H9 (cell line): ENCODE results near the gene FARP1. TPM values are rescaled to one million over a fixed set of nuclear protein-coding genes. Genes with fewer than 3 reads are reported as not detected.
A peak's percentile ranks its signal among the peaks of the same experiment; 100 is the strongest.

Experiments used
- DNase-seq: peaks from one replicate; pipeline ENCODE4 v3.0.0-alpha.2; 2017
- H2AFZ ChIP-seq: one replicate; pipeline ENCODE4 v1.6.1; 2013; ENCODE audit warnings: mild to moderate bottlenecking, low read length, control low read depth, moderate library complexity
- H2AK5ac ChIP-seq: 2 replicates; pipeline ENCODE4 v1.6.1; 2013; ENCODE audit warnings: low read length, control low read depth, mixed read lengths; ENCODE audit not compliant: insufficient read length
- H2BK120ac ChIP-seq: one replicate; pipeline ENCODE4 v1.6.1; 2013; ENCODE audit warnings: low read depth, mild to moderate bottlenecking, low read length, control low read depth, inconsistent platforms; ENCODE audit not compliant: poor library complexity, severe bottlenecking
- H2BK12ac ChIP-seq: 2 replicates; pipeline ENCODE4 v1.6.1; 2013; ENCODE audit warnings: low read length, control low read depth, mixed read lengths, low read depth; ENCODE audit not compliant: insufficient read length
- H2BK15ac ChIP-seq: 2 replicates; pipeline ENCODE4 v1.6.1; 2013; ENCODE audit warnings: low read depth, low read length, control low read depth
- H2BK20ac ChIP-seq: one replicate; pipeline ENCODE4 v1.6.1; 2013; ENCODE audit warnings: low read depth, mild to moderate bottlenecking, low read length, control low read depth, inconsistent platforms; ENCODE audit not compliant: poor library complexity, severe bottlenecking
- H2BK5ac ChIP-seq: 2 replicates; pipeline ENCODE4 v1.6.1; 2013; ENCODE audit warnings: low read length, control low read depth, mixed read lengths; ENCODE audit not compliant: insufficient read length
- H3K14ac ChIP-seq: 2 replicates; pipeline ENCODE4 v1.6.1; 2013; ENCODE audit warnings: low read length, control low read depth; ENCODE audit not compliant: insufficient read depth
- H3K18ac ChIP-seq: 2 replicates; pipeline ENCODE4 v1.6.1; 2013; ENCODE audit warnings: low read depth, mild to moderate bottlenecking, mixed read lengths, low read length, control low read depth; ENCODE audit not compliant: insufficient read length
- H3K23ac ChIP-seq: 2 replicates; pipeline ENCODE4 v1.6.1; 2013; ENCODE audit warnings: low read length, control low read depth, mixed read lengths, low read depth; ENCODE audit not compliant: insufficient read length
- H3K23me2 ChIP-seq: 2 replicates; pipeline ENCODE4 v1.6.1; 2013; ENCODE audit warnings: low read depth, mild to moderate bottlenecking, mixed read lengths, low read length, control low read depth; ENCODE audit not compliant: insufficient read length, poor library complexity, severe bottlenecking
- H3K27ac ChIP-seq: 2 replicates; pipeline ENCODE4 v1.5.1; 2013; ENCODE audit warnings: low read length, control low read depth, mixed read lengths, low read depth; ENCODE audit not compliant: insufficient read length
- H3K27me3 ChIP-seq: 2 replicates; pipeline ENCODE4 v1.6.1; 2013; ENCODE audit warnings: low read length, control low read depth, inconsistent platforms; ENCODE audit not compliant: insufficient read depth
- H3K4ac ChIP-seq: 2 replicates; pipeline ENCODE4 v1.6.1; 2013; ENCODE audit warnings: low read depth, mild to moderate bottlenecking, control low read depth, inconsistent platforms, low read length, moderate library complexity
- H3K4me1 ChIP-seq: 2 replicates; pipeline ENCODE4 v1.6.1; 2013; ENCODE audit warnings: low read length, control low read depth, inconsistent platforms; ENCODE audit not compliant: insufficient read depth
- H3K4me2 ChIP-seq: 2 replicates; pipeline ENCODE4 v1.6.1; 2013; ENCODE audit warnings: low read length, control low read depth, mixed read lengths; ENCODE audit not compliant: insufficient read length, insufficient read depth
- H3K56ac ChIP-seq: 2 replicates; pipeline ENCODE4 v1.6.1; 2013; ENCODE audit warnings: low read depth, mild to moderate bottlenecking, mixed read lengths, low read length, control low read depth; ENCODE audit not compliant: insufficient read length
- H3K79me1 ChIP-seq: 2 replicates; pipeline ENCODE4 v1.6.1; 2013; ENCODE audit warnings: low read depth, mild to moderate bottlenecking, moderate library complexity, low read length, control low read depth, inconsistent platforms; ENCODE audit not compliant: insufficient read depth, poor library complexity, severe bottlenecking
- H3K79me2 ChIP-seq: 2 replicates; pipeline ENCODE4 v1.6.1; 2013; ENCODE audit warnings: low read length, control low read depth, inconsistent platforms; ENCODE audit not compliant: insufficient read depth
- H3K9ac ChIP-seq: 2 replicates; pipeline ENCODE4 v1.6.1; 2013; ENCODE audit warnings: low read length, control low read depth, mixed read lengths; ENCODE audit not compliant: insufficient read length; ENCODE audit errors: extremely low read depth
- H3K9me3 ChIP-seq: one replicate; pipeline ENCODE4 v1.6.1; 2013; ENCODE audit warnings: low read depth, low read length, inconsistent platforms; ENCODE audit not compliant: control insufficient read depth
- H3T11ph ChIP-seq: one replicate; pipeline ENCODE4 v1.6.1; 2013; ENCODE audit warnings: mild to moderate bottlenecking, low read length, control low read depth, inconsistent platforms
- H4K20me1 ChIP-seq: one replicate; pipeline ENCODE4 v1.6.1; 2013; ENCODE audit not compliant: control insufficient read depth, insufficient read length, insufficient read depth
- H4K5ac ChIP-seq: 2 replicates; pipeline ENCODE4 v1.6.1; 2013; ENCODE audit warnings: low read depth, mild to moderate bottlenecking, mixed read lengths, low read length, control low read depth; ENCODE audit not compliant: insufficient read length
- H4K8ac ChIP-seq: replicated peaks from 2 replicates; pipeline ENCODE4 v1.6.1; 2013; ENCODE audit warnings: low read length, control low read depth, mixed read lengths, low read depth; ENCODE audit not compliant: insufficient read length
- H4K91ac ChIP-seq: 2 replicates; pipeline ENCODE4 v1.6.1; 2013; ENCODE audit warnings: low read depth, mild to moderate bottlenecking, moderate library complexity, mixed read lengths, low read length, control low read depth; ENCODE audit not compliant: insufficient read length
- H3K27ac Mint-ChIP-seq, 3 experiments: 2 replicates in 2 of 3; 3 replicates in 1 of 3; pipeline ENCODE4 v1.8.0; 2020 to 2021; ENCODE audit warnings: mixed read lengths in 3 of 3, mild to moderate bottlenecking in 1 of 3, moderate library complexity in 1 of 3
- H3K27me3 Mint-ChIP-seq: 2 replicates; pipeline ENCODE4 v1.8.0; 2021; ENCODE audit warnings: low read depth, mild to moderate bottlenecking, moderate library complexity, mixed read lengths
- H3K36me3 Mint-ChIP-seq, 3 experiments: 2 replicates in 2 of 3; 3 replicates in 1 of 3; pipeline ENCODE4 v1.8.0; 2020 to 2021; ENCODE audit warnings: low read depth in 3 of 3, mixed read lengths in 3 of 3; ENCODE audit not compliant: insufficient read depth in 1 of 3
- H3K4me1 Mint-ChIP-seq, 2 experiments: 2 replicates each; pipeline ENCODE4 v1.8.0; 2020; ENCODE audit warnings: mixed read lengths in 2 of 2
- H3K4me3 Mint-ChIP-seq, 2 experiments: 2 replicates in 1 of 2; 3 replicates in 1 of 2; pipeline ENCODE4 v1.8.0; 2020 to 2021; ENCODE audit warnings: mild to moderate bottlenecking in 2 of 2, mixed read lengths in 2 of 2, moderate library complexity in 1 of 2
- H3K9me3 Mint-ChIP-seq, 2 experiments: 2 replicates in 1 of 2; 3 replicates in 1 of 2; pipeline ENCODE4 v1.8.0; 2020; ENCODE audit warnings: mild to moderate bottlenecking in 2 of 2, mixed read lengths in 2 of 2, moderate library complexity in 1 of 2
- CTCF ChIP-seq: fragments of 200-600 bp; sonication (generic); conservative IDR thresholded peaks from 3 replicates; pipeline ENCODE4 v1.8.0; 2021; ENCODE audit warnings: antibody characterized with exemption, mild to moderate bottlenecking
- WGBS: extraction: QIAGEN DNeasy Blood & Tissue Kit; methylation state at CpG from one replicate; pipeline ENCODE4 v1.1.7; 2013; ENCODE audit warnings: missing lambda C conversion rate, low lambda C conversion rate, mixed read lengths; ENCODE audit not compliant: insufficient read length; ENCODE audit errors: extremely low coverage; 5-methylcytosine and 5-hydroxymethylcytosine counted together
- total RNA-seq: library from RNA; stranded (reverse); gene quantifications from 2 replicates; pipeline ENCODE4 v1.2.1, GENCODE V29; 2021

Gene FARP1
- total RNA-seq, 1 experiment from 2014 or later = 95.9 TPM

- no peak overlapping the region for H2BK12ac ChIP-seq
- H4K8ac ChIP-seq = no peak overlapping the region
- H3K23ac ChIP-seq = no peak overlapping the region
- no peaks in the 10 kb centered on the region for H4K20me1 ChIP-seq
- H3K9ac ChIP-seq = no peak overlapping the region
- Mint-ChIP-seq H3K36me3 (peaks cover 15 to 22% (median 22%) of the 10 kb centered on the region in 3 experiments), H3K4me1 (peaks cover 54 to 57% of the 10 kb centered on the region in 2 experiments), H3K27me3 (no peaks in the 10 kb centered on the region), H3K9me3 (peaks cover 11 to 17% of the 10 kb centered on the region in 2 experiments; a peak in 4 of 5 replicates), H3K4me3 (no peak overlapping the region), H3K27ac (peak overlapping the region in 2 of 3 experiments; percentile 37 to 76; a peak in 1 of 7 replicates)
- peaks cover 12% of the 10 kb centered on the region for H3K4me1 ChIP-seq
- H2AK5ac ChIP-seq = no peak overlapping the region
- H3K27ac ChIP-seq = no peak overlapping the region
- TF ChIP-seq CTCF = no peak
- no peak for DNase-seq
- H3K23me2 ChIP-seq = no peaks in the 10 kb centered on the region
- no peak overlapping the region for H2AFZ ChIP-seq
- no CpG with 5 or more reads among the region's 5 CpGs for WGBS
- no peaks in the 10 kb centered on the region; the same call in 1 of the 2 replicates for H3K79me2 ChIP-seq
- H3K79me1 ChIP-seq = peaks cover 3% of the 10 kb centered on the region
- no peak overlapping the region for H3K14ac ChIP-seq
- H3K9me3 ChIP-seq = no peaks in the 10 kb centered on the region
- no peak overlapping the region for H4K5ac ChIP-seq
- H3K4me2 ChIP-seq = no peak overlapping the region
- H3T11ph ChIP-seq = no peak overlapping the region
- H2BK15ac ChIP-seq = no peak overlapping the region
- H2BK5ac ChIP-seq = no peak overlapping the region
- H3K56ac ChIP-seq = no peak overlapping the region
- no peak overlapping the region for H2BK20ac ChIP-seq
- H3K18ac ChIP-seq = no peak overlapping the region
- no peaks in the 10 kb centered on the region for H3K27me3 ChIP-seq
- no peak overlapping the region for H3K4ac ChIP-seq
- no peak overlapping the region for H2BK120ac ChIP-seq
- no peak overlapping the region for H4K91ac ChIP-seq
Measured at GRCh38 chr13:98334620-98335205, 191.8 kb downstream of the FARP1 start.
